HEK293 (cell line): ENCODE measurements around the gene ADRB1.

Experiments
- CTCF ChIP-seq: fragments of 450-650 bp; formaldehyde crosslinking; IDR thresholded peaks from 2 replicates; pipeline ENCODE4 v1.5.1; 2016; ENCODE audit warnings: missing biosample characterization, missing genetic modification characterization
- REST ChIP-seq: fragments of 450-650 bp; formaldehyde crosslinking; IDR thresholded peaks from 2 replicates; pipeline ENCODE4 v1.5.1; 2016; ENCODE audit warnings: missing biosample characterization, missing genetic modification characterization
- ZNF16 ChIP-seq: fragments of 450-650 bp; formaldehyde crosslinking; IDR thresholded peaks from 2 replicates; pipeline ENCODE4 v1.5.1; 2016; ENCODE audit warnings: low read depth, missing biosample characterization, missing genetic modification characterization

GRCh38 chr10:114051714-114052113 is 8.0 kb downstream of the ADRB1 start:
- TF ChIP-seq REST (tag by site-specific recombination) (no peak), CTCF (no peak), ZNF16 (no peak)
